RPMI7951 (cell line): ENCODE results near the gene GHR. TPM values are rescaled to one million over a fixed set of nuclear protein-coding genes. Genes with fewer than 3 reads are reported as not detected.
A peak's percentile ranks its signal among the peaks of the same experiment; 100 is the strongest.

Source experiments
- DNase-seq: peaks from one replicate; pipeline ENCODE4 v3.0.0-alpha.2; 2012; ENCODE audit warnings: low read depth
- total RNA-seq: library from RNA; depleted of rRNA; stranded (reverse); fragments of >200 nt; shearing (Covaris generic); gene quantifications from 2 replicates; pipeline ENCODE4 v1.2.3, GENCODE V29; 2014; rRNA removed

The GHR gene
- under 0.01 and 0.20 TPM in 2 replicates for total RNA-seq

- peak; percentile 80 for DNase-seq
Observed at GRCh38 chr5:42423285-42424165, at the start of gene GHR. Gene GHR (plus strand): TSS chr5:42423439. CDS start chr5:42565875, 142,436 bp downstream.

GRCh38 chr5:42374679-42375273 is 48.5 kb upstream of the GHR start:
- DNase-seq: no peak

- no peak for DNase-seq
Observed at GRCh38 chr5:42377496-42377895, 45.7 kb upstream of the GHR start.

GRCh38 chr5:42381973-42382372 is 41.3 kb upstream of the GHR start:
- no peak for DNase-seq

- no peak for DNase-seq
Observed at GRCh38 chr5:42387563-42387962, 35.7 kb upstream of the GHR start.

GRCh38 chr5:42390115-42390514 is 33.1 kb upstream of the GHR start:
- no peak for DNase-seq

- DNase-seq: no peak
Observed at GRCh38 chr5:42392917-42393316, 30.3 kb upstream of the GHR start.

- no peak for DNase-seq
Observed at GRCh38 chr5:42396111-42396510, 27.1 kb upstream of the GHR start.

GRCh38 chr5:42397267-42397666 is 26.0 kb upstream of the GHR start:
- DNase-seq: no peak

GRCh38 chr5:42399702-42400101 is 23.5 kb upstream of the GHR start:
- DNase-seq: no peak

GRCh38 chr5:42400474-42400873 is 22.8 kb upstream of the GHR start:
- DNase-seq: no peak

- no peak for DNase-seq
Observed at GRCh38 chr5:42403236-42403635, 20.0 kb upstream of the GHR start.

- DNase-seq: no peak
Observed at GRCh38 chr5:42404366-42404765, 18.9 kb upstream of the GHR start.

- DNase-seq: no peak
Observed at GRCh38 chr5:42419294-42419693, 3.9 kb upstream of the GHR start.

- peak; percentile 1 for DNase-seq
Observed at GRCh38 chr5:42422656-42423280, 471 bp upstream of the GHR start.

GRCh38 chr5:42426016-42426415 is 2.8 kb downstream of the GHR start:
- DNase-seq: no peak

GRCh38 chr5:42429694-42430093 is 6.5 kb downstream of the GHR start:
- no peak for DNase-seq

GRCh38 chr5:42434047-42434724 is 10.9 kb downstream of the GHR start:
- DNase-seq: no peak

GRCh38 chr5:42436051-42436450 is 12.8 kb downstream of the GHR start:
- no peak for DNase-seq

- DNase-seq: no peak
Observed at GRCh38 chr5:42454216-42454995, 31.2 kb downstream of the GHR start.

- DNase-seq: no peak
Observed at GRCh38 chr5:42461033-42461432, 37.8 kb downstream of the GHR start.
